KG1 (cell line): ENCODE data around the gene FNBP1.
"Not testable (repeated sequence)": the region's sequence is repeated elsewhere in the genome, so short reads cannot be mapped to it uniquely, and the experiment has no call there.

Experiments used
- DNase-seq: peaks from one replicate; lab custom pipeline; 2025; lab: John Stamatoyannopoulos, UW

Gene FNBP1

GRCh38 chr9:129918296-129918950, 124.6 kb downstream of the FNBP1 start:
- no peak for DNase-seq

DNA sequence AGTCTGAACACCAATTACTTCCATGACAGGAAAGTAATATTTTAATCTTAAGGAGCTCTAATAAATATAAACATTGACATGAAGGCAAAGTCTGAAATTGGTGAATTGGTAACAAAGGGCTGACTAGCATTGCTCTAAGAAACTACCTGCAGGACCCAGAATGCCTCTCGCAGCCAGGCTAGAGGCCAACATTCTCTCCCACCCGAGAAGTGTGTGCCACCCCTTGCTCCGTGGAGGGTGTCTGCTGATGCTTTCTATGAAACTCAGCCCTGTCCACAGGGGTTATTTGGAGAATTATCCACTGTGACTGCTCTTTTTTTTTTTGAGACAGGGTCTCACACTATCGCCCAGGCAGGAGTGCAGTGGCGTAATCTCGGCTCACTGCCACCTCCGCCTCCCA, 126.3 kb downstream of the FNBP1 start:
- DNase-seq, result no peak

GRCh38 chr9:129914051-129914450, 128.9 kb downstream of the FNBP1 start:
- DNase-seq, result no peak

- DNase-seq, result no peak
These were observed 132.1 kb downstream of the FNBP1 start for GRCh38 chr9:129910628-129911567.

GRCh38 chr9:129909851-129910250, 133.1 kb downstream of the FNBP1 start:
- DNase-seq, result no peak

DNA sequence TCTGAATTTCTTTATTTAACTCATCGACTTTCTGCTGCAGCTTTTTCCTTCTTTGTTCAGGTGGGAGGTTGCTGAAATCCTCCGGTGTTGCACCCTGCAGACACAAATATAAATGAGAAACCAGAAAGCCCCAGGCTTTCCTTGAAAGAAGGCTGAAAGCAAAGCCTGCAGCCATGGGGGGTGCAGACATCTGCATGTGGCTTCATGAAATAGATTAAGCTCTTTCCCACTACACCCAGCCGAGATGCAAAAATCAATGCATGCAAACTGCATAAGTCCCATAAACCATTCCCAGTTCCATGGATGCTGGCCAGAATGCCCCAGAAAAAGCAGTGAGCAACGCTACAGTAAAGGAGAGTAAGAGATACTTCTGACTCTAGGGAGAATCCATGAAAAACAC, 134.1 kb downstream of the FNBP1 start:
- no peak for DNase-seq

GRCh38 chr9:129907201-129907600, 135.8 kb downstream of the FNBP1 start:
- DNase-seq, result no peak

GRCh38 chr9:129906298-129906697, 136.7 kb downstream of the FNBP1 start:
- no peak for DNase-seq

DNA sequence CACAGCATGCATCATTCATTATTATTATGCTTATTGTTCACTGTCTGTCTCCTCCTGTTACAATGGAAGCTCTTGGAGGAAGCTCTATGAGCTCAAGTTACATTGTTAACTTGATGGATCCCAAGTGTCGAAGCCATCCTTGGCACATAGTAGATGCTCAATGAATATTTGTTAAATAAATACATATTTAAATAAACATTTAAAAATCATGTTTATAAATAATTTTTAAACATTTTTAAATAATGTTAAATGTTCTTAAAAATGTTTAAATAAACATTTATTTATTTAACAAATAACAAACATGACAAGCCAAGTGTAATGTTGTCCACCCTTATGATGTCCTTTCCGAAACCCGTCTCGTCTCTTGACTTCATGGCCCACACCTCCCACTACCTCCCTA, 138.3 kb downstream of the FNBP1 start:
- no peak for DNase-seq

- DNase-seq, result no peak
These were observed 140.3 kb downstream of the FNBP1 start for GRCh38 chr9:129902740-129903134.

DNA sequence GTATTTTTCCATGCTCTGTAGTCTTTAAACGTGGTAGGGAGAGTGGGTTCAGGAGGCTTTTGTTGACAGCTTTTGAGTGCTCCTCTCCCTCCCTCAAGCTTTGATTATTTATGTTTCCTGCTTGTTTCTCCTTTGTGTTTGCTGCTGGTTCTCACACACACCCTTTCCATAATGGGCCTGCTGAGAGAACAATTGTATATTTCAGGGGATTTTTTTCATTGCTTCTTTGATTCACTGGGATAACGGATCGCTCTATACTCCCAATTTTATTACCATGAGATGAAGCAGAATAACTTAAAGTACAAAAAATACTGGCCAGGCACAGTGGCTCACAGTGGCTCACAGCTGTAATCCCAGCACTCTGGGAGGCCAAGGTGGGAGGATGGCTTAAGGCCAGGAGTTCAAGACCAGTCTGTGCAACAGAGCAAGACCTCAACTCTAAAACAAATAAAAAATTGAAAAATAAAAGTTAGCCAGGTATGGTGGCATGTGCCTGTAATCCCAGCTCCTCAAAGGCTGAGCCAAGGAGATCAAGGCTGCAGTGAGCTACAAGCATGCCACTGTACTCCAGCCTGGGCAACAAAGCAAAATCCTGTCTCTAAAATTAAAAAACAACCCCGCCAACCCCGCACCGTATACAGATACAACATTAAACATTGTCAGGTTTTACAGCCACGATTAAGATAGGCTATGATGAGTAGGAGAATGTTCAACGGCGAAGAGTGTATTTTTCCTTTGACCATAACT, 140.8 kb downstream of the FNBP1 start:
- no peak for DNase-seq

- no peak for DNase-seq
These were observed 142.5 kb downstream of the FNBP1 start for GRCh38 chr9:129900263-129901027.

DNA sequence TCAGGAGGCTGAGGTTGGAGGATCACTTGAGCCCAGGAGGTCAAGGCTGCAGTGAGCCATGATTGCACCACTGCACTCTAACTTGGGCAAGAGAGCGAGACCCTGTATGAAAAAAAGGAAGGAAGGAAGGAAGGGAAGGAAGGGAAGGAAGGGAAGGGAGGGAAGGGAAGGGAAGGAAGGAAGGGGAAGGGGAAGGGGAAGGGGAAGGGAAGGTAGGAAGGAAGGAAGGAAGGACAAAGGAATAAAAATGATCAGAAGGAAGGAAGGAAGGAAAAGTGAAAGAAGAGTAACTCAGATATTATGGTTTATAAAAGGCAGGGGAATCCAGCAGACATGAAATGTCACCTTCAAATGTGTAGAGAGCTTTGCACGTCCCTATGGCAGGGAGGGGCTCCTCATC, 143.4 kb downstream of the FNBP1 start:
- no peak for DNase-seq

DNA sequence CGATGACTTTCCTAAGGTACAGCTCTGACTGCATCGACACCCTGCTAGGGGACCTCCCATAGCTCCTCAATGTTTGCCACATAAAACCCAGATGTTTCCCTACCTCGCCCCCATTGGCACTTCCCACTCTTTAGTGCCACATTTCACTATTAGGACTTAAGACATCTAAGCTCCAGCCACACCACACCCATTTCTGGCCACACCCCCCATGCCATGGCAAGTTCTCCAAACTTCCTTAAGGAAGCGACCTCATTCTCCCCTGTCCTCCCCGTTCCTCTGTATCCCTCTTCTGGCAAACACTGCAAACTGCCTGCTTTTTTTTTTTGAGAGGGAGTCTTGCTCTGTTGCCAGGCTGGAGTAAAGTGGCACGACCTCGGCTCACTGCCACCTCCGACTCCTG, 144.8 kb downstream of the FNBP1 start:
- no peak for DNase-seq

DNA sequence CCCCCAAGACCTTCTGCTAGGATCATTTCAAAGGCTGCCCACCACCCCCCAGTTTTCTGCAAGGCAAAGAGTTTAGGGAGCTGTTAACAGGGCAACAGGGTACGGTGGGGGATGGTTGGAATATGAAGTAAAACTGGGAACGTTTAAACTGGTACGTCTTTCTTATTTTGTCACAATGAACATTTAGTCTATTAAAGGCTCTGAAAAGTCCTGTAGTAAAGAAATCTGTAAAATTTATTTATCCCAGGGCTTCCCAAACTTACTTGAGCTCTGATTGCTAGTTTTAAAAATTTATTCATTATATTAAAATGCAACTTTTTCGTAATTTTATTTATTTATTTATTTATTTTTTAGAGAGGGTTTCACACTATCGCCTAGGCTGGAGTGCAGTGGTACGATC, 145.7 kb downstream of the FNBP1 start:
- DNase-seq, result no peak

- no peak for DNase-seq
These were observed 147.4 kb downstream of the FNBP1 start for GRCh38 chr9:129895376-129896268.

- no peak for DNase-seq
These were observed 148.7 kb downstream of the FNBP1 start for GRCh38 chr9:129894120-129894823.

DNA sequence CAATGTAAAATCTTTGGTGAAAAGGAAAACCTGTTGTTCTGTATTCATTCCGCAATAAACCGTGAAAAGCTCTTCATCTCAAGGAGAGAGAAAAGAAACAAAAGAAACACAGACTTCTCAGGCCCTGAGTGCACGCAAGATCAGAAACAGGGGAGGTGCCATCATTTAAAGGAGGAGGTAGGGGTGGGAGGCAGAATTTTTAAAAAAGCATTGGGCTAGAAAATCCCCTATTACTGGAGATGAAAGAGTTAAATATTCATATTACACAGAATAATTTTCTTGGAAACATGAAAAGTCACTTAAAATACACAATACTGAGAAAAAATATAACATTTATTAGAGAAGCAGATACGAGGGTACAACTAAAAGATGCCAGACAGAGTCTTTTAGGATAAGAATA, 151.4 kb downstream of the FNBP1 start:
- no peak for DNase-seq

GRCh38 chr9:129890718-129891299, 152.2 kb downstream of the FNBP1 start:
- DNase-seq, result not testable (repeated sequence)
